GM12864 (cell line): ENCODE results near the gene S100A11.

Experiments
- DNase-seq: peaks from one replicate; pipeline ENCODE4 v3.0.0-alpha.2; 2011; ENCODE audit warnings: low read depth
- H3K4me3 ChIP-seq: 2 replicates; pipeline ENCODE4 v1.5.1; 2011; ENCODE audit warnings: mild to moderate bottlenecking, low read depth, low read length, control low read depth
- TF ChIP-seq, protein P1 (sequence below): IDR thresholded peaks from 2 replicates; pipeline ENCODE4 v1.5.1; 2011; ENCODE audit warnings: low read depth, mild to moderate bottlenecking, moderate library complexity, low read length, control low read depth, inconsistent platforms; ENCODE audit errors: missing control alignments

The S100A11 gene

DNA sequence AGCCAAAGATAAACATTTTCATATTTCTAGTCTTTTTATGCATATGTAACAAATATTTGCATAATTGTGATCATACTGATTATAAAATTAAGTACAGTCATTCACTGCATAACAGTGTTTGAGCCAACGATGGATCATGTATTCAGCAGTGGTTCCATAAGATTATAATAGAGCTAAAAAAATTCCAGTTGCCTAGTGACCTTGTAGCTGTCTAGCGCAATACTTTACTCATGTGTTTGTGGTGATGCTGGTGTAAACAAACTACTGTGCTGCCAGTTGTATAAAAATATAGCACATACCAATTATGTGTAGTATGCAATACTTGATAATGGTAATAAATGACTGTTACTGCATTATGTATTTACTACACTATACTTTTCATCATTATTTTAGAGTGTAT, 41.0 kb downstream of the S100A11 start:
- TF ChIP-seq, protein P1, sequence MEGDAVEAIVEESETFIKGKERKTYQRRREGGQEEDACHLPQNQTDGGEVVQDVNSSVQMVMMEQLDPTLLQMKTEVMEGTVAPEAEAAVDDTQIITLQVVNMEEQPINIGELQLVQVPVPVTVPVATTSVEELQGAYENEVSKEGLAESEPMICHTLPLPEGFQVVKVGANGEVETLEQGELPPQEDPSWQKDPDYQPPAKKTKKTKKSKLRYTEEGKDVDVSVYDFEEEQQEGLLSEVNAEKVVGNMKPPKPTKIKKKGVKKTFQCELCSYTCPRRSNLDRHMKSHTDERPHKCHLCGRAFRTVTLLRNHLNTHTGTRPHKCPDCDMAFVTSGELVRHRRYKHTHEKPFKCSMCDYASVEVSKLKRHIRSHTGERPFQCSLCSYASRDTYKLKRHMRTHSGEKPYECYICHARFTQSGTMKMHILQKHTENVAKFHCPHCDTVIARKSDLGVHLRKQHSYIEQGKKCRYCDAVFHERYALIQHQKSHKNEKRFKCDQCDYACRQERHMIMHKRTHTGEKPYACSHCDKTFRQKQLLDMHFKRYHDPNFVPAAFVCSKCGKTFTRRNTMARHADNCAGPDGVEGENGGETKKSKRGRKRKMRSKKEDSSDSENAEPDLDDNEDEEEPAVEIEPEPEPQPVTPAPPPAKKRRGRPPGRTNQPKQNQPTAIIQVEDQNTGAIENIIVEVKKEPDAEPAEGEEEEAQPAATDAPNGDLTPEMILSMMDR: no peak
- no peak overlapping the region for H3K4me3 ChIP-seq
- DNase-seq: no peak

DNA sequence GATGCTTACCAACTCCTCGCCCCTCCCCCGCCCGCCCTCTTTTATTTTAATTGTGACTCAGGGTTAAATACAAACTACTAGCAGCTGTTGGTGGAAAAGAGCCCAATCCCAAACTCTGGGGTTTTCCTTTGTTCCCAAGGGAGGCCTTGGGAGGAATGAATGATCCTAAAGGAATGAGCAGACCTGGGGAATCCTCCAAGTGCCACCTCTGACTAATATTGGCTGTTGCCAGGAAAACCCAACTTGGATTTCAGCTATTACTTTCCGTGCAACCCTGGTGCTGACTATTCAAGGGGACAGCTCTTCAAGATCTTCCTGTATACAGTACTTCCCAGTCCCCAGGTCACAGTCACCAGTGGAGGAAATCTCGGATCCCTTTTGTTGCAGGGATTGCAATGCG, 41.8 kb downstream of the S100A11 start:
- H3K4me3 ChIP-seq: no peak overlapping the region
- DNase-seq: no peak
- TF ChIP-seq, protein P1: no peak

DNA sequence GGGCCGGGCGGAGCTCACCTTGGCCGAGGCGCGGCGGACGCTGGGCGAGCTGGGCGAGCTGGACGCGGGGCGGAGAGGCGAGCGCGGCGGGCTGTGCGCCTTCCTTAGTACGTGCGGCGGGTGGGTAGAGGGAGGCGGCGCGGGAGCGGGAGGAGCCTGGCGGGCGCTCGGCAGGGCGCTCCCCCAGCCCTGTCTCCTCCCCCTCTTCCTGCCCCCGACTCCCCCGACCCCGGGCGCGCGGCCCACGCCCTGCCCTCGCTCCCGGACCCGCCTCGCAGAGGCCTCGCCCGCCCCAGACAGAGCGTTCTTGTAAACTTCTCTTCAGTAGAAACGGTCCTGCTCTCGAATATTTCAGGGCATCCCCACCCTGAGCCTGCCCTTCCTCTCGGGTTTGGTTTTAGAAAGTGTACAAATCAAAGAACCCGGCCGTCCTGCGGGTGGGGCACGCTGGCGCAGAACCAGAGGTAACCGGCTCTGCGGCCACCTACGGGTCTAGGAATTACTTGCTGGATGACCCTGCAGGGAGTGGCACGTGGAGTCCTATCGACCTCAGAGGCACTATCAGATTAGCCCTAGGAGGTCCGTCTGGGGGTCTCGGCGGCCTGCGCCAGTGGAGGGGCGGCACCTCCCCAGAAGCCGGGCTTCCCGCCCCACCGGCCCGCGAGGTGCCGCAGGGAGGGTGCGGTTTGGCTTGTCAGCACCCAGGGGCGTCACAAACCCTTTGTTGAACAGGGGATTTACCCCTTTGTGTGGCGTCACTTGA, 42.9 kb downstream of the S100A11 start, which contains the start of gene S100A10:
TSS of gene S100A10 (minus strand) at position 126 of the 763 bp plus-strand sequence. CDS start 7,629 bp downstream, outside the sequence.
- peak within 1 kb of the TSS; percentile 33 for H3K4me3 ChIP-seq
- no peak for DNase-seq
- TF ChIP-seq, protein P1: no peak

DNA sequence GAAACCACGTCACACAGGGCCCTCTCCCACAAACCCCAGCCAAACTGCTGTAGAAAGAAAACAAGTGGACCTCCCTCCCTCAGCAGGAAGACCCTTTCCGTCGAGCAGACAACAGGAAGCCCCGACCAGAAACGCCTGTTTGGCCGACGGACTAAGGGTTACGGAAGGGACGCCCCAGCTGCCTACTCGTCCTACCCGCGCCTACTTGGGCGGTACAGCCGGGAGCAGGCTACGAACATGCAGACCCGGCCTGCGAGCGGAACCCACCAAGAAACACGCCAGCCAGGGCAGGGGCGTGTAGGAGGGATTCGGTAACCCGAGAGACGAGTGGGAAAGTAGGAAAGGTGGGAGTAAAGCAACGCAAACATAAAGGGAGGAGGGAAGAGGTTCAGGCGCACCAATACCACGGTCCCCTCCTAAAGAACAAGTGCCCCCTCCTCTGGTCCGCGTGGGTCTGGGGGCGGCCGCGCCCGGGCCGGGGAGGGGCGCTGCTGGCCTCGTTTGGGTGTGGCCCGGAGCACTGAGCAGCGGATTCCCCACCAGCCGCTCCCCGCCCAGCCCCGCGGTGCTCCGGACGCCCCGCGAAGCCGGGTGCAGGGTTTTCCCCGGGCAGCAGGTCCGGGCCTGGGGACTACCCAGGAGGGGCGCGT, 43.6 kb downstream of the S100A11 start:
- peak overlapping the region; percentile 33 for H3K4me3 ChIP-seq
- TF ChIP-seq, protein P1: no peak
- no peak for DNase-seq

DNA sequence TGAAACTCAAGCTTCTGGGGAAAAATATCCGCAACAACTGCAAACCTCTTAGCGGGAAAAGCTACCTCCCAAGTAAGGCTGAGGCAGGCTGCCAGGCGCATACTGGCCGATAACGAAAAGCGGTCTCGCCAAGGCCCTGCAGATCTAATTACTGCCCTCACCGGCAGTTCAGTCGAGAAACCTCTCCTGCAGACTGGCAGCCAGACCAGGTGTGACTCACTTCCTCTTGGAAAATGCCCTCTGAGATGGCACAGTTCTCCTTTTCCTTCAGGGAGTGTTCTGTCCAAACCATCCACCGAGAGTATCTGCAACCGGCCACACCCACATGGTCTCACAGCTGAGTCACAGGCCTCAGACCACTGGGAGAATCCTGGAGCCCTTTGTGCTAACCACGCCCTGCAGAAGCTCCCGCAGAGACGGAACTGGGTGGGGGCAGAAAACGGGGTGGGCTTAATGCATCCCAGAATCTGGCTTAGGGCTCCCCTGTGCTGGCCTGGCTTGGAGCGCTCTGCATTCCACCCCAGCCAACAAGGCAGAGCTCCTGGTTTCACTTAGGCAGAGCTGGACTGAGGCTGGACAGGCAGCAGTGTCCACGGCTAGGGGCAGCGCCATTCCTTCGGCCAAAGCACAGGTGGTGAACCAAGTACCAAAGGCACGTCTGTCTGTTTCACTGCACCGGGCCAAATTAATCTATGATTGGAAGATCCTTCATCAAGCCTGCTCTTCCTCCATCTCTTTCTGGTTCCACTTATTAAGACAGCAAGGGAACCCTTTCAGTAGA, 44.3 kb downstream of the S100A11 start:
- DNase-seq: no peak
- TF ChIP-seq, protein P1: no peak
- H3K4me3 ChIP-seq: no peak overlapping the region; the same call in 1 of the 2 replicates

DNA sequence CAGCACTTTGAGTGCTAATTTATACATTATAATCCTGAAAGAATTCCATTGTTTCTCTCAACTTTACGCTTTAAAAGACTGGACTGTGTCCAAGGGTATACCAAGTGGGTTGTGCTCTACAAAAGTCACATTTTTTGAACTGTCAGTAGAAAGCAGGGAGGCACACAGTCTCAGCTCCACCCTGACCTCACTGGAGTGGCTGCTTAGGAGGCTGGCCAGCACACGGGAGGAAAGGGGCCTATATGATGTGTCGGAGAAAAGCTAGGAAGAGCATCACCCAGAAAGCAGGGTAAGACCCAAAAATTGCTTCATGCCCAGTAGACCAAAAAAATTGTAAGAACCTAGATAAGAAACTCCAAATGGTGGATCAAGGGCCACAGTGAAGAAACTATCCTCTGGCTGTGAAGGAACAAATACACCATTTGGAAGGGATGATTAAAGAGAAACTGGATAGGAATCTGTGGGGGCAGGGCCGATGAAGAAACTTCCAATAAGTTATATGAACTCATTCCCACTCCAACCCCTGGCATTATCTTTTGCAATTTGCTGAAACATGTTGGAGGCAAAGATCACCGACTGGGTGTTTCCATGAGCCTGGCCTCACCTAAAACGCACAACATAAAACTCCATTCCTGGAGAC, 45.0 kb downstream of the S100A11 start:
- TF ChIP-seq, protein P1: no peak
- no peak overlapping the region for H3K4me3 ChIP-seq
- no peak for DNase-seq
